Mesenchymal stem cell (in vitro differentiated cells and primary cell): Measurements from ENCODE around the gene ROBO2.

Experiments
- DNase-seq: peaks from one replicate; pipeline ENCODE4 v3.0.0-alpha.2; 2013
- H2AFZ ChIP-seq: one replicate; pipeline ENCODE4 v1.6.1; 2013; ENCODE audit warnings: low read depth, mild to moderate bottlenecking, control low read depth, inconsistent platforms, low read length, moderate library complexity
- H2AK5ac ChIP-seq: 2 replicates; pipeline ENCODE4 v1.6.1; 2013; ENCODE audit warnings: low read length, moderate library complexity, mild to moderate bottlenecking, inconsistent platforms; ENCODE audit not compliant: severe bottlenecking
- H2BK120ac ChIP-seq: one replicate; pipeline ENCODE4 v1.6.1; 2013; ENCODE audit warnings: low read depth, mild to moderate bottlenecking, inconsistent platforms, low read length, moderate library complexity
- H2BK12ac ChIP-seq, 2 experiments: one replicate each; pipeline ENCODE4 v1.6.1; 2013; ENCODE audit warnings: inconsistent platforms in 2 of 2, low read length in 2 of 2, mild to moderate bottlenecking in 2 of 2, moderate library complexity in 2 of 2, control low read depth in 1 of 2
- H2BK15ac ChIP-seq: one replicate; pipeline ENCODE4 v1.6.1; 2013; ENCODE audit warnings: mild to moderate bottlenecking, low read depth, inconsistent platforms; ENCODE audit not compliant: poor library complexity, severe bottlenecking
- H2BK5ac ChIP-seq: 2 replicates; pipeline ENCODE4 v1.6.1; 2013; ENCODE audit warnings: low read depth, mild to moderate bottlenecking, low read length, control low read depth, inconsistent platforms; ENCODE audit not compliant: poor library complexity, severe bottlenecking
- H3K14ac ChIP-seq, 2 experiments: one replicate each; pipeline ENCODE4 v1.6.1; 2013; ENCODE audit warnings: inconsistent platforms in 2 of 2, low read length in 2 of 2, control low read depth in 1 of 2, mild to moderate bottlenecking in 1 of 2, moderate library complexity in 1 of 2
- H3K18ac ChIP-seq, 2 experiments: one replicate each; pipeline ENCODE4 v1.6.1; 2013; ENCODE audit warnings: inconsistent platforms in 2 of 2, low read length in 2 of 2, control low read depth in 1 of 2, low read depth in 1 of 2, mild to moderate bottlenecking in 1 of 2
- H3K23ac ChIP-seq, 2 experiments: one replicate each; pipeline ENCODE4 v1.6.1; 2013; ENCODE audit warnings: inconsistent platforms in 2 of 2, low read length in 2 of 2, mild to moderate bottlenecking in 2 of 2, moderate library complexity in 2 of 2, control low read depth in 1 of 2
- H3K27ac ChIP-seq: 2 replicates; pipeline ENCODE4 v1.5.1; 2013; ENCODE audit warnings: mild to moderate bottlenecking, moderate library complexity, low read length, control low read depth, inconsistent platforms; ENCODE audit not compliant: poor library complexity, severe bottlenecking
- H3K27me3 ChIP-seq, 2 experiments: 2 replicates each; pipeline versions ENCODE4 v1.6.1 to v1.7.0; 2013; ENCODE audit warnings: low read length in 2 of 2, mild to moderate bottlenecking in 2 of 2, moderate library complexity in 2 of 2, control low read depth in 1 of 2, inconsistent platforms in 1 of 2; ENCODE audit not compliant: control insufficient read depth in 1 of 2, insufficient read depth in 1 of 2
- H3K36me3 ChIP-seq, 2 experiments: 2 replicates each; pipeline versions ENCODE4 v1.6.1 to v1.7.0; 2013; ENCODE audit warnings: low read length in 2 of 2, control low read depth in 1 of 2, inconsistent platforms in 1 of 2, low read depth in 1 of 2, mild to moderate bottlenecking in 1 of 2; ENCODE audit not compliant: insufficient read depth in 2 of 2, control insufficient read depth in 1 of 2
- H3K4ac ChIP-seq, 2 experiments: one replicate each; pipeline ENCODE4 v1.6.1; 2013; ENCODE audit warnings: inconsistent platforms in 2 of 2, low read length in 2 of 2, mild to moderate bottlenecking in 2 of 2, moderate library complexity in 2 of 2, control low read depth in 1 of 2, low read depth in 1 of 2
- H3K4me1 ChIP-seq: 2 replicates; pipeline ENCODE4 v1.6.1; 2013; ENCODE audit warnings: low read depth, low read length, control low read depth; ENCODE audit not compliant: control insufficient read depth, insufficient read depth
- H3K4me2 ChIP-seq: 2 replicates; pipeline ENCODE4 v1.6.1; 2013; ENCODE audit warnings: low read length, mild to moderate bottlenecking, inconsistent platforms; ENCODE audit not compliant: poor library complexity, severe bottlenecking
- H3K4me3 ChIP-seq, 2 experiments: 2 replicates each; pipeline versions ENCODE4 v1.5.1 to v1.7.0; 2013; ENCODE audit warnings: low read length in 2 of 2, mild to moderate bottlenecking in 2 of 2, control low read depth in 1 of 2, low read depth in 1 of 2; ENCODE audit not compliant: insufficient read depth in 1 of 2
- H3K79me1 ChIP-seq: replicated peaks from 2 replicates; pipeline ENCODE4 v1.6.1; 2013; ENCODE audit warnings: mild to moderate bottlenecking, control low read depth, low read length, inconsistent platforms; ENCODE audit not compliant: poor library complexity, severe bottlenecking
- H3K9ac ChIP-seq: 2 replicates; pipeline ENCODE4 v1.7.0; 2013; ENCODE audit warnings: mild to moderate bottlenecking, low read length, moderate library complexity
- H3K9me3 ChIP-seq: 2 replicates; pipeline ENCODE4 v1.7.0; 2013; ENCODE audit warnings: mild to moderate bottlenecking, low read length; ENCODE audit not compliant: control insufficient read depth
- H4K8ac ChIP-seq: one replicate; pipeline ENCODE4 v1.6.1; 2013; ENCODE audit warnings: inconsistent platforms, mild to moderate bottlenecking, low read length, moderate library complexity
- H4K91ac ChIP-seq: one replicate; pipeline ENCODE4 v1.6.1; 2013; ENCODE audit warnings: mild to moderate bottlenecking, low read length, inconsistent platforms
- WGBS: methylation state at CpG from one replicate; pipeline ENCODE4 v1.1.7; 2013; ENCODE audit warnings: mixed read lengths; 5-methylcytosine and 5-hydroxymethylcytosine counted together

Gene ROBO2

GRCh38 chr3:77086408-77086807 is 46.5 kb downstream of the ROBO2 start:
- Histone ChIP-seq H3K4me2 (no peak overlapping the region), H2AK5ac (no peak overlapping the region), H3K4ac (no peak overlapping the region), H3K18ac (no peak overlapping the region), H2BK15ac (no peak overlapping the region), H3K27ac (no peak overlapping the region), H4K91ac (no peak overlapping the region), H2BK12ac (no peak overlapping the region), H3K14ac (no peak overlapping the region), H3K79me1 (no peaks in the 10 kb centered on the region), H3K23ac (no peak overlapping the region), H3K36me3 (no peaks in the 10 kb centered on the region), H4K8ac (no peak overlapping the region), H3K27me3 (no peaks in the 10 kb centered on the region), H3K4me1 (no peaks in the 10 kb centered on the region), H3K9me3 (no peaks in the 10 kb centered on the region), H2BK5ac (no peak overlapping the region), H2BK120ac (no peak overlapping the region), H3K9ac (no peak overlapping the region), H2AFZ (no peak overlapping the region), H3K4me3 (no peak overlapping the region)
- WGBS, result 100% methylated on average over 2 of the region's 6 CpGs
- DNase-seq, result no peak

- no peak overlapping the region for H3K14ac ChIP-seq
- H3K23ac ChIP-seq, result no peak overlapping the region
- 100% methylated on average over 4 of the region's 5 CpGs for WGBS
- H3K36me3 ChIP-seq, result no peaks in the 10 kb centered on the region
- no peak for DNase-seq
- H2BK120ac ChIP-seq, result no peak overlapping the region
- no peaks in the 10 kb centered on the region for H3K27me3 ChIP-seq
- H2BK15ac ChIP-seq, result no peak overlapping the region
- H3K4me1 ChIP-seq, result no peaks in the 10 kb centered on the region
- no peak overlapping the region for H2BK5ac ChIP-seq
- no peak overlapping the region for H3K18ac ChIP-seq
- H2AK5ac ChIP-seq, result no peak overlapping the region
- H4K91ac ChIP-seq, result no peak overlapping the region
- no peak overlapping the region for H2BK12ac ChIP-seq
- H3K4me3 ChIP-seq, result no peak overlapping the region
- no peaks in the 10 kb centered on the region for H3K9me3 ChIP-seq
- no peak overlapping the region for H4K8ac ChIP-seq
- no peak overlapping the region for H3K27ac ChIP-seq
- H3K4ac ChIP-seq, result no peak overlapping the region
- no peak overlapping the region for H3K4me2 ChIP-seq
- H3K79me1 ChIP-seq, result no peaks in the 10 kb centered on the region
- no peak overlapping the region for H3K9ac ChIP-seq
- H2AFZ ChIP-seq, result no peak overlapping the region
Observed at GRCh38 chr3:77091809-77092208, 51.9 kb downstream of the ROBO2 start.

GRCh38 chr3:77093101-77093500 is 53.2 kb downstream of the ROBO2 start:
- Histone ChIP-seq H2BK120ac (no peak overlapping the region), H2BK12ac (no peak overlapping the region), H3K9me3 (no peaks in the 10 kb centered on the region), H3K9ac (no peak overlapping the region), H3K27ac (no peak overlapping the region), H3K18ac (no peak overlapping the region), H4K8ac (no peak overlapping the region), H3K4me3 (no peak overlapping the region), H3K23ac (no peak overlapping the region), H2AFZ (no peak overlapping the region), H2BK5ac (no peak overlapping the region), H3K14ac (no peak overlapping the region), H4K91ac (no peak overlapping the region), H3K79me1 (no peaks in the 10 kb centered on the region), H3K27me3 (no peaks in the 10 kb centered on the region), H3K4ac (no peak overlapping the region), H3K36me3 (no peaks in the 10 kb centered on the region), H3K4me2 (no peak overlapping the region), H3K4me1 (no peaks in the 10 kb centered on the region), H2AK5ac (no peak overlapping the region), H2BK15ac (no peak overlapping the region)
- 86% methylated on average over 1 of the region's 2 CpGs for WGBS
- DNase-seq, result no peak

GRCh38 chr3:77096145-77096544 is 56.2 kb downstream of the ROBO2 start:
- H3K9me3 ChIP-seq, result no peaks in the 10 kb centered on the region
- H3K4me1 ChIP-seq, result no peaks in the 10 kb centered on the region
- H2BK120ac ChIP-seq, result no peak overlapping the region
- H2BK5ac ChIP-seq, result no peak overlapping the region
- no peak overlapping the region for H3K23ac ChIP-seq
- H3K4me3 ChIP-seq, result no peak overlapping the region
- no peak overlapping the region for H2BK12ac ChIP-seq
- no peaks in the 10 kb centered on the region for H3K27me3 ChIP-seq
- H2BK15ac ChIP-seq, result no peak overlapping the region
- H2AFZ ChIP-seq, result no peak overlapping the region
- no peak overlapping the region for H3K4ac ChIP-seq
- no peaks in the 10 kb centered on the region for H3K36me3 ChIP-seq
- WGBS, result 100% methylated on average over 1 of the region's 1 CpG
- no peak overlapping the region for H2AK5ac ChIP-seq
- no peak for DNase-seq
- H3K18ac ChIP-seq, result no peak overlapping the region
- H3K9ac ChIP-seq, result no peak overlapping the region
- no peak overlapping the region for H3K27ac ChIP-seq
- no peak overlapping the region for H3K4me2 ChIP-seq
- H4K8ac ChIP-seq, result no peak overlapping the region
- no peak overlapping the region for H3K14ac ChIP-seq
- H3K79me1 ChIP-seq, result no peaks in the 10 kb centered on the region
- no peak overlapping the region for H4K91ac ChIP-seq
